ENCODE data around the gene RIC1.
"Not testable (repeated sequence)": the region's sequence is repeated elsewhere in the genome, so short reads cannot be mapped to it uniquely, and the experiment has no call there.

The RIC1 gene

DNA sequence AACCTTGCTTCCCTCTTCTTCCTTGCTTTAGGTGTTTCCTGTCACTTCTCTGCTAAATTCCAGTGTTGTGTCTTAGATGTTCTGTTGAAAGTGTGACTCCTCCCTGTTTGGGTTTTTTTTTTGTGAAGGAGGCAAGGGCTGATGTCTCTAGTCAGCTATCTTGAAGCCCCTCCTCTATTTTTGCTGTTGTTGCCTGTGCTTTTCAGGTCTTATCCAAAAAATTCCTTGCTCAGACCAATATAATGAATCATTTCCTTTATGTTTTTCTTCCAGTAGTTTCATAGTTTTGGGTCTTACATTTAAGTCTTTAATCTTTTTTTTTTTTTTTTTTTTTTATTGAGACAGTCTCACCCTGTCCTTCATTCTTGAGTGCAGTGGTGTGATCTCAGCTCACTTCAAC lies 22.3 kb downstream of the RIC1 start (continued):
- TF ChIP-seq, protein P1, sequence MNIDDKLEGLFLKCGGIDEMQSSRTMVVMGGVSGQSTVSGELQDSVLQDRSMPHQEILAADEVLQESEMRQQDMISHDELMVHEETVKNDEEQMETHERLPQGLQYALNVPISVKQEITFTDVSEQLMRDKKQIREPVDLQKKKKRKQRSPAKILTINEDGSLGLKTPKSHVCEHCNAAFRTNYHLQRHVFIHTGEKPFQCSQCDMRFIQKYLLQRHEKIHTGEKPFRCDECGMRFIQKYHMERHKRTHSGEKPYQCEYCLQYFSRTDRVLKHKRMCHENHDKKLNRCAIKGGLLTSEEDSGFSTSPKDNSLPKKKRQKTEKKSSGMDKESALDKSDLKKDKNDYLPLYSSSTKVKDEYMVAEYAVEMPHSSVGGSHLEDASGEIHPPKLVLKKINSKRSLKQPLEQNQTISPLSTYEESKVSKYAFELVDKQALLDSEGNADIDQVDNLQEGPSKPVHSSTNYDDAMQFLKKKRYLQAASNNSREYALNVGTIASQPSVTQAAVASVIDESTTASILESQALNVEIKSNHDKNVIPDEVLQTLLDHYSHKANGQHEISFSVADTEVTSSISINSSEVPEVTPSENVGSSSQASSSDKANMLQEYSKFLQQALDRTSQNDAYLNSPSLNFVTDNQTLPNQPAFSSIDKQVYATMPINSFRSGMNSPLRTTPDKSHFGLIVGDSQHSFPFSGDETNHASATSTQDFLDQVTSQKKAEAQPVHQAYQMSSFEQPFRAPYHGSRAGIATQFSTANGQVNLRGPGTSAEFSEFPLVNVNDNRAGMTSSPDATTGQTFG (tag by site-specific recombination; IDR thresholded peaks at IDR 0.05; ENCODE audit: borderline replicate concordance): no peak

DNA sequence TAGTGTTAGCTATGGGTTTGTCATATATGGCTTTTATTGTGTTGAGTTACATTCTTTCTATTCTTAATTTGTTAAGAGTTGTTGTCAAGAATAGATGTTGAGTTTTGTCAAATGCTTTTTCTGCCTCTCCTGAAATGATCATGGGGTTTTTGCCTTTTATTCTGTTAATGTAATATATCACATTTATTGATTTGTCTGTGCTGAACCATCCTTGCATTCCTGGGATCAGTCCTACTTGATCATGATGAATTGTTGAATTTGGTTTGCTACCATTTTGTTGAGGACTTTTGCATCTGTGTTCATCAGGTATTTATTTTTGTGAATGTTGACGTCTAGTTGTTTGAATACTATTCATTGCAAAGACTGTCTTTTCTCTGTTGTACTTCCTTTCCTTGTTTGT lies 23.9 kb downstream of the RIC1 start:
- no peak overlapping the region for H3K27ac ChIP-seq (ENCODE audit: extremely low read depth, low read depth, low read length)
- H3K9me3 ChIP-seq (ENCODE audit: control insufficient read depth, insufficient read depth, low read depth, low read length): no peaks in the 10 kb centered on the region
- H3K4me1 ChIP-seq (ENCODE audit: control insufficient read depth, insufficient read depth, low read length): no peaks in the 10 kb centered on the region
- H3K4me3 ChIP-seq (ENCODE audit: low read depth, low read length): no peak overlapping the region
- CTCF ChIA-PET: no interaction called here
- H3K36me3 ChIP-seq (ENCODE audit: control insufficient read depth in 2 of 2, insufficient read depth in 1 of 2, low read length in 2 of 2): no peaks in the 10 kb centered on the region; a peak in 1 of 3 replicates
- POLR2A ChIA-PET: no interaction called here
- TF ChIP-seq SCRT2 (tag by site-specific recombination; IDR thresholded peaks at IDR 0.05) (no peak), FEZF1 (tag by site-specific recombination; IDR thresholded peaks at IDR 0.05) (no peak)

DNA sequence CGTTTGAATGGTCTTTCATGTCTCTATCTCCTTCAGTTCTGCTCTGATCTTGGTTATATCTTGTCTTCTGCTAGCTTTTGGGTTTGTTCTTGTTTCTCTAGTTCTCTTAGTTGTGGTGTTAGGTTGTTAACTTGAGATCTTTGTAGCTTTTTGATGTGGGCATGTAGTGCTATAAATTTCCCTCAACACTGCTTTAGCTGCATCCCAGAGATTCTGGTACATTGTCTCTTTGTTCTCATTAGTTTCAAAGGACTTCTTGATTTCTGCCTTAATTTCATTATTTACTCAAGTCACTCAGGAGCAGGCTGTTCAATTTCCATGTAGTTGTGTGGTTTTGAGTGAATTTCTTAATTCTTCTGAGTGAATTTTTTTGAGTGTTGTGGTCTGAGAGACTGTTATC lies 33.9 kb downstream of the RIC1 start:
- H3K27ac ChIP-seq (ENCODE audit: extremely low read depth, low read depth, low read length); POLR2A ChIA-PET; H3K4me3 ChIP-seq (ENCODE audit: low read depth, low read length); H3K4me1 ChIP-seq (ENCODE audit: control insufficient read depth, insufficient read depth, low read length); H3K9me3 ChIP-seq (ENCODE audit: control insufficient read depth, insufficient read depth, low read depth, low read length); CTCF ChIA-PET: not testable (repeated sequence)
- peaks cover 0 to 13% of the 10 kb centered on the region in 2 experiments; a peak in 1 of 3 replicates for H3K36me3 ChIP-seq (ENCODE audit: control insufficient read depth in 2 of 2, insufficient read depth in 1 of 2, low read length in 2 of 2)

DNA sequence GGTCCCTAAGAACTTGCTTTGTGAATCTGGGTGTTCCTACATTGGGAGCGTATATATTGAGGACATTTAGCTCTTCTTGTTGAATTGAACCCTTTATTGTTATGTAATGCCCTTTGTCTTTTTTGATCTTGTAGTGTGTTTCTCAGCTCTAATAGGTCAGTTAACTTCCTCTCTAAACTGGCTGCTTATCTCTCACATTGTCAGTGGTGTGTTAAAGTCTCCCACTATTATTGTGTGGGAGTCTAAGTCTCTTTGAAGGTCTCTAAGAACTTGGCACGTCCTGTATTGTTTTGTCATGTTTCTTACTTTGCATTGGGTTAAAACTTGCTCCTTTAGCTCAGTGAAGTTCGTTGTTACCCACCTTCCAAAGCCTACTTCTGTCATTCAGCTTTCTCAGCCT lies 36.2 kb downstream of the RIC1 start:
- CTCF ChIA-PET: interaction anchor here (0.6 kb wide), 1 partner anchor 33 kb away, joined by 3 read pairs; no protein-coding TSS in a partner anchor

More for the DNA sequence above, 36.2 kb downstream of the RIC1 start:
- Histone ChIP-seq H3K4me1 (ENCODE audit: control insufficient read depth, insufficient read depth, low read length) (no peaks in the 10 kb centered on the region), H3K4me3 (ENCODE audit: low read depth, low read length) (no peak overlapping the region), H3K36me3 (ENCODE audit: control insufficient read depth in 2 of 2, insufficient read depth in 1 of 2, low read length in 2 of 2) (peaks cover 0 to 9% of the 10 kb centered on the region in 2 experiments; a peak in 1 of 3 replicates), H3K9me3 (ENCODE audit: control insufficient read depth, insufficient read depth, low read depth, low read length) (no peaks in the 10 kb centered on the region), H3K27ac (ENCODE audit: extremely low read depth, low read depth, low read length) (no peak overlapping the region)
- POLR2A ChIA-PET: no interaction called here
- TF ChIP-seq ZNF514 (tag by site-specific recombination; IDR thresholded peaks at IDR 0.05) (no peak), FEZF1 (tag by site-specific recombination; IDR thresholded peaks at IDR 0.05) (no peak), ZNF404 (tag by site-specific recombination; IDR thresholded peaks at IDR 0.05) (no peak), ZNF549 (tag by site-specific recombination; IDR thresholded peaks at IDR 0.05) (no peak), ZNF157 (tag by site-specific recombination; IDR thresholded peaks at IDR 0.05) (no peak), ZNF596 (tag by site-specific recombination; IDR thresholded peaks at IDR 0.05) (no peak), ZSCAN23 (tag by site-specific recombination; IDR thresholded peaks at IDR 0.05) (no peak), MYNN (tag by site-specific recombination; IDR thresholded peaks at IDR 0.05; ENCODE audit: borderline replicate concordance) (no peak), KLF8 (tag by site-specific recombination; IDR thresholded peaks at IDR 0.05) (no peak), SCRT2 (tag by site-specific recombination; IDR thresholded peaks at IDR 0.05) (no peak), ZNF670 (tag by site-specific recombination; IDR thresholded peaks at IDR 0.05; ENCODE audit: low read depth) (no peak), MEIS1 (CRISPR knock-in tag; IDR thresholded peaks at IDR 0.05; ENCODE audit: borderline replicate concordance) (no peak), ZNF19 (tag by site-specific recombination; IDR thresholded peaks at IDR 0.05; ENCODE audit: low read depth) (no peak), GLIS2 (tag by site-specific recombination; IDR thresholded peaks at IDR 0.05) (no peak), GLIS1 (tag by site-specific recombination; IDR thresholded peaks at IDR 0.05) (no peak)
- TF ChIP-seq, protein P2, sequence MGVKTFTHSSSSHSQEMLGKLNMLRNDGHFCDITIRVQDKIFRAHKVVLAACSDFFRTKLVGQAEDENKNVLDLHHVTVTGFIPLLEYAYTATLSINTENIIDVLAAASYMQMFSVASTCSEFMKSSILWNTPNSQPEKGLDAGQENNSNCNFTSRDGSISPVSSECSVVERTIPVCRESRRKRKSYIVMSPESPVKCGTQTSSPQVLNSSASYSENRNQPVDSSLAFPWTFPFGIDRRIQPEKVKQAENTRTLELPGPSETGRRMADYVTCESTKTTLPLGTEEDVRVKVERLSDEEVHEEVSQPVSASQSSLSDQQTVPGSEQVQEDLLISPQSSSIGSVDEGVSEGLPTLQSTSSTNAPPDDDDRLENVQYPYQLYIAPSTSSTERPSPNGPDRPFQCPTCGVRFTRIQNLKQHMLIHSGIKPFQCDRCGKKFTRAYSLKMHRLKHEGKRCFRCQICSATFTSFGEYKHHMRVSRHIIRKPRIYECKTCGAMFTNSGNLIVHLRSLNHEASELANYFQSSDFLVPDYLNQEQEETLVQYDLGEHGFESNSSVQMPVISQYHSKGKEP (tag by site-specific recombination; IDR thresholded peaks at IDR 0.05): no peak
- TF ChIP-seq, protein P3, sequence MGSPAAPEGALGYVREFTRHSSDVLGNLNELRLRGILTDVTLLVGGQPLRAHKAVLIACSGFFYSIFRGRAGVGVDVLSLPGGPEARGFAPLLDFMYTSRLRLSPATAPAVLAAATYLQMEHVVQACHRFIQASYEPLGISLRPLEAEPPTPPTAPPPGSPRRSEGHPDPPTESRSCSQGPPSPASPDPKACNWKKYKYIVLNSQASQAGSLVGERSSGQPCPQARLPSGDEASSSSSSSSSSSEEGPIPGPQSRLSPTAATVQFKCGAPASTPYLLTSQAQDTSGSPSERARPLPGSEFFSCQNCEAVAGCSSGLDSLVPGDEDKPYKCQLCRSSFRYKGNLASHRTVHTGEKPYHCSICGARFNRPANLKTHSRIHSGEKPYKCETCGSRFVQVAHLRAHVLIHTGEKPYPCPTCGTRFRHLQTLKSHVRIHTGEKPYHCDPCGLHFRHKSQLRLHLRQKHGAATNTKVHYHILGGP (tag by site-specific recombination; IDR thresholded peaks at IDR 0.05): no peak
- TF ChIP-seq, protein P4, sequence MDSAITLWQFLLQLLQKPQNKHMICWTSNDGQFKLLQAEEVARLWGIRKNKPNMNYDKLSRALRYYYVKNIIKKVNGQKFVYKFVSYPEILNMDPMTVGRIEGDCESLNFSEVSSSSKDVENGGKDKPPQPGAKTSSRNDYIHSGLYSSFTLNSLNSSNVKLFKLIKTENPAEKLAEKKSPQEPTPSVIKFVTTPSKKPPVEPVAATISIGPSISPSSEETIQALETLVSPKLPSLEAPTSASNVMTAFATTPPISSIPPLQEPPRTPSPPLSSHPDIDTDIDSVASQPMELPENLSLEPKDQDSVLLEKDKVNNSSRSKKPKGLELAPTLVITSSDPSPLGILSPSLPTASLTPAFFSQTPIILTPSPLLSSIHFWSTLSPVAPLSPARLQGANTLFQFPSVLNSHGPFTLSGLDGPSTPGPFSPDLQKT (IDR thresholded peaks at IDR 0.05; ENCODE audit: borderline replicate concordance, low read depth, low read length): no peak
- TF ChIP-seq, protein P5, sequence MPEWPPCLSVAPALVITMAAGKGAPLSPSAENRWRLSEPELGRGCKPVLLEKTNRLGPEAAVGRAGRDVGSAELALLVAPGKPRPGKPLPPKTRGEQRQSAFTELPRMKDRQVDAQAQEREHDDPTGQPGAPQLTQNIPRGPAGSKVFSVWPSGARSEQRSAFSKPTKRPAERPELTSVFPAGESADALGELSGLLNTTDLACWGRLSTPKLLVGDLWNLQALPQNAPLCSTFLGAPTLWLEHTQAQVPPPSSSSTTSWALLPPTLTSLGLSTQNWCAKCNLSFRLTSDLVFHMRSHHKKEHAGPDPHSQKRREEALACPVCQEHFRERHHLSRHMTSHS (tag by site-specific recombination; IDR thresholded peaks at IDR 0.05): no peak
